CD4-positive, CD25-positive, alpha-beta regulatory T cell (primary cell): ENCODE results near the gene STRIP1. TPM values are rescaled to one million over a fixed set of nuclear protein-coding genes. Genes with fewer than 3 reads are reported as not detected.

ENCODE experiments used
- ATAC-seq, 2 donors: fragments of 150-1000 bp; cut with Tn5 transposase; one replicate each; pipeline ENCODE4 v1.10.0; 2021; ENCODE audit warnings: low read depth in 2 of 2, moderate number of reproducible peaks in 2 of 2, moderate library complexity in 1 of 2
- DNase-seq, 3 donors: peaks; one replicate each; pipeline versions ENCODE4 v3.0.0 to v3.0.0-alpha.2; 2012 to 2022; ENCODE audit warnings: mixed read lengths in 1 of 3
- H3K27ac ChIP-seq: one replicate; pipeline ENCODE4 v1.7.0; 2013; ENCODE audit warnings: mild to moderate bottlenecking, low read length; ENCODE audit not compliant: insufficient read depth, poor library complexity, severe bottlenecking
- H3K27me3 ChIP-seq: one replicate; pipeline ENCODE4 v1.7.0; 2013; ENCODE audit warnings: low read length; ENCODE audit not compliant: control insufficient read depth, insufficient read depth
- H3K36me3 ChIP-seq: one replicate; pipeline ENCODE4 v1.7.0; 2013; ENCODE audit warnings: mild to moderate bottlenecking, low read length, moderate library complexity; ENCODE audit not compliant: control insufficient read depth, insufficient read depth
- H3K4me1 ChIP-seq: 2 replicates; pipeline ENCODE4 v1.7.0; 2013; ENCODE audit warnings: mild to moderate bottlenecking, low read length; ENCODE audit not compliant: insufficient read depth, control insufficient read depth, poor library complexity, severe bottlenecking
- H3K4me3 ChIP-seq: one replicate; pipeline ENCODE4 v1.7.0; 2013; ENCODE audit warnings: low read depth, mild to moderate bottlenecking, low read length, moderate library complexity
- H3K9me3 ChIP-seq, 2 experiments: 1 replicate in 1 of 2; 2 replicates in 1 of 2; pipeline ENCODE4 v1.7.0; 2013; ENCODE audit warnings: low read length in 2 of 2, mild to moderate bottlenecking in 1 of 2, moderate library complexity in 1 of 2; ENCODE audit not compliant: control insufficient read depth in 2 of 2
- H3K27ac Mint-ChIP-seq, 3 donors: one replicate each; pipeline ENCODE4 v1.8.0; 2020 to 2022; ENCODE audit warnings: mild to moderate bottlenecking in 3 of 3, mixed read lengths in 3 of 3, moderate library complexity in 2 of 3
- H3K27me3 Mint-ChIP-seq: one replicate; pipeline ENCODE4 v1.8.0; 2022; ENCODE audit warnings: mild to moderate bottlenecking, mixed read lengths
- H3K36me3 Mint-ChIP-seq: one replicate; pipeline ENCODE4 v1.8.0; 2020; ENCODE audit warnings: mixed read lengths
- H3K4me1 Mint-ChIP-seq, 4 donors: one replicate each; pipeline ENCODE4 v1.8.0; 2020 to 2022; ENCODE audit warnings: mixed read lengths in 4 of 4, mild to moderate bottlenecking in 1 of 4
- H3K4me3 Mint-ChIP-seq, 4 donors: one replicate each; pipeline ENCODE4 v1.8.0; 2020 to 2022; ENCODE audit warnings: mild to moderate bottlenecking in 4 of 4, mixed read lengths in 4 of 4, moderate library complexity in 3 of 4
- H3K9me3 Mint-ChIP-seq, 7 donors: one replicate each; pipeline ENCODE4 v1.8.0; 2020 to 2022; ENCODE audit warnings: mixed read lengths in 7 of 7, mild to moderate bottlenecking in 3 of 7, moderate library complexity in 2 of 7
- polyA plus RNA-seq, 4 donors: library from polyadenylated mRNA; unstranded; fragments of 300-500 nt; fragmentation: Illumina TruSeq; gene quantifications; one replicate each; pipeline ENCODE4 v1.2.3, GENCODE V29; 2021
- total RNA-seq: library from RNA; stranded (reverse); gene quantifications from one replicate; pipeline ENCODE4 v1.2.3, GENCODE V29; 2022

The STRIP1 gene
- total and polyA plus RNA-seq, 5 donors from 2014 or later, result 22.5 to 83.3 (median 28.2) TPM

GRCh38 chr1:110061341-110061740 lies 26.9 kb downstream of the STRIP1 start:
- Mint-ChIP-seq H3K9me3 (no peaks in the 10 kb centered on the region), H3K4me1 (peaks cover 0 to 10% (median 5%) of the 10 kb centered on the region in 4 donors), H3K36me3 (peaks cover 31% of the 10 kb centered on the region), H3K27me3 (peaks cover 7% of the 10 kb centered on the region), H3K27ac (peak overlapping the region in 1 of 3 donors; percentile 69), H3K4me3 (no peak overlapping the region)
- ATAC-seq, result no peak
- no peaks in the 10 kb centered on the region for H3K9me3 ChIP-seq
- H3K4me1 ChIP-seq, result no peaks in the 10 kb centered on the region
- no peaks in the 10 kb centered on the region for H3K27me3 ChIP-seq
- no peak overlapping the region for H3K27ac ChIP-seq
- no peak overlapping the region for H3K4me3 ChIP-seq
- no peak for DNase-seq
- H3K36me3 ChIP-seq, result peaks cover 26% of the 10 kb centered on the region

- Mint-ChIP-seq H3K27ac (no peak overlapping the region), H3K9me3 (no peaks in the 10 kb centered on the region), H3K4me3 (no peak overlapping the region), H3K4me1 (peaks cover 0 to 10% (median 6%) of the 10 kb centered on the region in 4 donors), H3K27me3 (peaks cover 12% of the 10 kb centered on the region), H3K36me3 (peaks cover 23% of the 10 kb centered on the region)
- no peaks in the 10 kb centered on the region for H3K9me3 ChIP-seq
- peaks cover 13% of the 10 kb centered on the region for H3K36me3 ChIP-seq
- H3K4me1 ChIP-seq, result peaks cover 2% of the 10 kb centered on the region
- H3K27me3 ChIP-seq, result peaks cover 6% of the 10 kb centered on the region
- H3K4me3 ChIP-seq, result no peak overlapping the region
- no peak for DNase-seq
- no peak for ATAC-seq
- H3K27ac ChIP-seq, result no peak overlapping the region
Measured at GRCh38 chr1:110062612-110063011, 28.2 kb downstream of the STRIP1 start.

- DNase-seq (no peak), ATAC-seq (no peak)
- Mint-ChIP-seq H3K36me3 (peaks cover 19% of the 10 kb centered on the region), H3K4me1 (peaks cover 0 to 11% (median 9%) of the 10 kb centered on the region in 4 donors), H3K27ac (peak overlapping the region in 1 of 3 donors; percentile 76), H3K27me3 (peaks cover 23% of the 10 kb centered on the region), H3K4me3 (no peak overlapping the region), H3K9me3 (peaks cover 0 to 2% (median 0%) of the 10 kb centered on the region in 7 donors)
- H3K27ac ChIP-seq, result no peak overlapping the region
- peaks cover 2% of the 10 kb centered on the region for H3K36me3 ChIP-seq
- peaks cover 12% of the 10 kb centered on the region for H3K27me3 ChIP-seq
- peaks cover 12% of the 10 kb centered on the region for H3K4me1 ChIP-seq
- H3K9me3 ChIP-seq, result no peaks in the 10 kb centered on the region
- H3K4me3 ChIP-seq, result no peak overlapping the region
Measured at GRCh38 chr1:110063781-110064180, 29.4 kb downstream of the STRIP1 start.

- Histone ChIP-seq H3K36me3 (no peaks in the 10 kb centered on the region), H3K27ac (no peak overlapping the region), H3K4me3 (no peak overlapping the region), H3K9me3 (no peaks in the 10 kb centered on the region), H3K4me1 (peaks cover 22% of the 10 kb centered on the region), H3K27me3 (peaks cover 12% of the 10 kb centered on the region)
- ATAC-seq, result no peak
- no peak for DNase-seq
- H3K4me1 Mint-ChIP-seq, result peaks cover 0 to 15% (median 9%) of the 10 kb centered on the region in 4 donors
- H3K27ac Mint-ChIP-seq, result no peak overlapping the region
- H3K27me3 Mint-ChIP-seq, result peaks cover 27% of the 10 kb centered on the region
- peaks cover 17% of the 10 kb centered on the region for H3K36me3 Mint-ChIP-seq
- H3K9me3 Mint-ChIP-seq, result peaks cover 0 to 2% (median 0%) of the 10 kb centered on the region in 7 donors
- H3K4me3 Mint-ChIP-seq, result no peak overlapping the region
Measured at GRCh38 chr1:110064576-110065337, 30.3 kb downstream of the STRIP1 start.

- DNase-seq, result no peak
- Mint-ChIP-seq H3K27ac (no peak overlapping the region), H3K27me3 (peaks cover 31% of the 10 kb centered on the region), H3K4me3 (no peak overlapping the region), H3K36me3 (peaks cover 12% of the 10 kb centered on the region), H3K4me1 (peaks cover 0 to 18% (median 9%) of the 10 kb centered on the region in 4 donors), H3K9me3 (peaks cover 0 to 2% (median 0%) of the 10 kb centered on the region in 7 donors)
- Histone ChIP-seq H3K36me3 (no peaks in the 10 kb centered on the region), H3K27me3 (peaks cover 12% of the 10 kb centered on the region), H3K4me3 (no peak overlapping the region), H3K4me1 (peaks cover 25% of the 10 kb centered on the region), H3K9me3 (no peaks in the 10 kb centered on the region), H3K27ac (no peak overlapping the region)
- no peak for ATAC-seq
Measured at GRCh38 chr1:110065841-110066240, 31.4 kb downstream of the STRIP1 start.

- Histone ChIP-seq H3K27ac (no peak overlapping the region), H3K9me3 (no peaks in the 10 kb centered on the region), H3K4me3 (no peak overlapping the region), H3K4me1 (peaks cover 25% of the 10 kb centered on the region), H3K27me3 (peaks cover 23% of the 10 kb centered on the region), H3K36me3 (no peaks in the 10 kb centered on the region)
- ATAC-seq, result no peak
- peaks cover 3% of the 10 kb centered on the region for H3K36me3 Mint-ChIP-seq
- peaks cover 47% of the 10 kb centered on the region for H3K27me3 Mint-ChIP-seq
- H3K9me3 Mint-ChIP-seq, result peaks cover 0 to 2% (median 0%) of the 10 kb centered on the region in 7 donors
- H3K27ac Mint-ChIP-seq, result no peak overlapping the region
- no peak for DNase-seq
- peak overlapping the region in 1 of 4 donors; percentile 87 for H3K4me3 Mint-ChIP-seq
- peaks cover 0 to 18% (median 7%) of the 10 kb centered on the region in 4 donors for H3K4me1 Mint-ChIP-seq
Measured at GRCh38 chr1:110067479-110067892, 33.1 kb downstream of the STRIP1 start.

GRCh38 chr1:110067893-110068645 lies 33.6 kb downstream of the STRIP1 start:
- H3K9me3 Mint-ChIP-seq, result peaks cover 0 to 2% (median 0%) of the 10 kb centered on the region in 7 donors
- peak overlapping the region; percentile 12 to 87 (median 60) for H3K4me3 Mint-ChIP-seq
- H3K4me3 ChIP-seq, result no peak overlapping the region
- peak overlapping the region in 1 of 3 donors; percentile 84 for H3K27ac Mint-ChIP-seq
- peaks cover 3% of the 10 kb centered on the region for H3K36me3 Mint-ChIP-seq
- H3K4me1 Mint-ChIP-seq, result peaks cover 0 to 18% (median 7%) of the 10 kb centered on the region in 4 donors
- no peaks in the 10 kb centered on the region for H3K36me3 ChIP-seq
- H3K27ac ChIP-seq, result no peak overlapping the region
- H3K27me3 Mint-ChIP-seq, result peaks cover 52% of the 10 kb centered on the region
- no peak for DNase-seq
- ATAC-seq, result no peak
- H3K27me3 ChIP-seq, result peaks cover 29% of the 10 kb centered on the region
- no peaks in the 10 kb centered on the region for H3K9me3 ChIP-seq
- H3K4me1 ChIP-seq, result peaks cover 25% of the 10 kb centered on the region
